Nephron (organoid): ENCODE measurements around the gene RIMS3.

Source experiments
- H3K27ac Mint-ChIP-seq, 3 experiments: 2 replicates each; pipeline ENCODE4 v1.8.0; 2020; ENCODE audit warnings: mixed read lengths in 3 of 3, mild to moderate bottlenecking in 2 of 3, moderate library complexity in 1 of 3
- H3K27me3 Mint-ChIP-seq: 2 replicates; pipeline ENCODE4 v1.8.0; 2021; ENCODE audit warnings: low read depth, mild to moderate bottlenecking, moderate library complexity, mixed read lengths
- H3K36me3 Mint-ChIP-seq: 2 replicates; pipeline ENCODE4 v1.8.0; 2020; ENCODE audit warnings: low read depth, mixed read lengths
- H3K4me1 Mint-ChIP-seq: 2 replicates; pipeline ENCODE4 v1.8.0; 2020; ENCODE audit warnings: mixed read lengths
- H3K4me3 Mint-ChIP-seq, 3 experiments: 2 replicates each; pipeline ENCODE4 v1.8.0; 2020; ENCODE audit warnings: mild to moderate bottlenecking in 3 of 3, mixed read lengths in 3 of 3, moderate library complexity in 2 of 3
- H3K9me3 Mint-ChIP-seq: 2 replicates; pipeline ENCODE4 v1.8.0; 2020; ENCODE audit warnings: mixed read lengths
- TF ChIP-seq, protein P1 (sequence below), 3 experiments: fragments of 200-600 bp; sonication (generic); IDR thresholded peaks; one replicate each; pipeline ENCODE4 v1.5.0; 2021; ENCODE audit warnings: antibody characterized with exemption in 3 of 3; ENCODE audit not compliant: unreplicated experiment in 3 of 3

RIMS3 gene

DNA sequence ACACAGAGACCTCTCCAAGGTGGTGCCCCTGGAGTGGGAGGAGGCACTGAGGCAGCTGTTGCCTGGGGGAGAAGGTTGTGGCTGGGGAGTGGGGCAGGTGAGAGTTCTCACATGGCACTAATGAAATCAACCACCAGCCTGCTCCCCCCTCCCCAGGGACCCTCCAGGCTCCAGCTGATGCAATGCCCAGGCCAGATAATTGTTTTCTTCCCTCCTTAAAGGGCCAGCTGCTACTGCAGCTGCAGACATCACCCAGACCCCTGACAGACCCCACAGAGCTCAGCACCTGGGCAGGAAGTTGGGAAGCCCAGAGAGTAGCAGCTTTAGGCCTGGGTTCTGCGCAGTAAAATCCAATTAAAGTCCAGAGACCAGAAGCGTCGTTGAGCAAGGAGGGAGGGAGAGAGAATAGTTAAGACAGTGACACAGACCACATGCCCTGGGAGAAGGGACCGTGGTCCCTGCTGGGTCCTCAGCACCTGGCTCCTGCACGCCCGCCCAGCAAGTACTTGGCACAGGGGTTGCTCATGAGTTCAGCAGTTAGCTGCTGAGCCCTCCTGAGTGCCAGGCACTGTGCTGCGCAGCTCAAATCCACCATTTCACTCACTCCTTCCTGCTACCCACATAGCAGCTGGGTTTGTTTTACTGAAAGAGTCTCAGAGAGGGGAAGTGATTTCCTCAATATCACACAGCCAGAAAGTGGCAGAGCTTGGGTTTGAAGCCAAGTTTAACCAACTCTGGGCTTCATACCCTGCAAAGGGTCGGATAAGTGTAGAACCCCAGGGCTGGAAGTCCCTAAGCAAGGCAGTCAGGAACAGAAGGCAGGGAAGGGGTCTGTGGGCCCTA lies 1.9 kb downstream of the RIMS3 start:
- peaks cover 19% of the 10 kb centered on the region for H3K27me3 Mint-ChIP-seq
- TF ChIP-seq, protein P1, sequence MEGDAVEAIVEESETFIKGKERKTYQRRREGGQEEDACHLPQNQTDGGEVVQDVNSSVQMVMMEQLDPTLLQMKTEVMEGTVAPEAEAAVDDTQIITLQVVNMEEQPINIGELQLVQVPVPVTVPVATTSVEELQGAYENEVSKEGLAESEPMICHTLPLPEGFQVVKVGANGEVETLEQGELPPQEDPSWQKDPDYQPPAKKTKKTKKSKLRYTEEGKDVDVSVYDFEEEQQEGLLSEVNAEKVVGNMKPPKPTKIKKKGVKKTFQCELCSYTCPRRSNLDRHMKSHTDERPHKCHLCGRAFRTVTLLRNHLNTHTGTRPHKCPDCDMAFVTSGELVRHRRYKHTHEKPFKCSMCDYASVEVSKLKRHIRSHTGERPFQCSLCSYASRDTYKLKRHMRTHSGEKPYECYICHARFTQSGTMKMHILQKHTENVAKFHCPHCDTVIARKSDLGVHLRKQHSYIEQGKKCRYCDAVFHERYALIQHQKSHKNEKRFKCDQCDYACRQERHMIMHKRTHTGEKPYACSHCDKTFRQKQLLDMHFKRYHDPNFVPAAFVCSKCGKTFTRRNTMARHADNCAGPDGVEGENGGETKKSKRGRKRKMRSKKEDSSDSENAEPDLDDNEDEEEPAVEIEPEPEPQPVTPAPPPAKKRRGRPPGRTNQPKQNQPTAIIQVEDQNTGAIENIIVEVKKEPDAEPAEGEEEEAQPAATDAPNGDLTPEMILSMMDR (IDR thresholded peaks at IDR 0.05; ENCODE audit: unreplicated experiment in 3 of 3): no peak
- no peaks in the 10 kb centered on the region for H3K36me3 Mint-ChIP-seq
- H3K9me3 Mint-ChIP-seq: no peaks in the 10 kb centered on the region
- peaks cover 13% of the 10 kb centered on the region for H3K4me1 Mint-ChIP-seq
- H3K27ac Mint-ChIP-seq: peak overlapping the region in 1 of 3 experiments; percentile 10
- H3K4me3 Mint-ChIP-seq: peak overlapping the region; percentile 62 to 68 (median 66)

DNA sequence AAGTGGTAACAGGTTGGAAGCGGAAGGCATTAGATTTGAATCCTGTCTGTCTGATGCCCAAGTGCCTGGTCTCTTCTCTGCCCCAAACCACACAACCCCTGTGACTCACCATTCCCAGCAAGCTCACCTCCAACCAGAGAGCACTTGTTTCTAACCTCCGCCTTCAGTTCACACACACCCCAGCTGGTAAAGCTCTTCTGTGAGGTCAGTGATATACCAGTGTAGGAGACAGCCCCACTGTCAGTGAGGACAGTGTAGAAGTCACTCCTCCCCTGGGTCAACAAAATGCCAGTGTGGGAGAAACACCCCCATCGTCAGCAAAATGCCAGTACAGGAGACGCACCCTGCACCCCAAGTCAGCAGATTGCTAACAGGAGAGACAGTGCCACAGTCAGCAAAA lies 2.6 kb downstream of the RIMS3 start:
- Mint-ChIP-seq H3K9me3 (no peaks in the 10 kb centered on the region), H3K4me1 (peaks cover 13% of the 10 kb centered on the region), H3K36me3 (no peaks in the 10 kb centered on the region), H3K27ac (peak overlapping the region in 1 of 3 experiments; percentile 1), H3K27me3 (peaks cover 18% of the 10 kb centered on the region), H3K4me3 (peak overlapping the region; percentile 33 to 68 (median 60))
- TF ChIP-seq, protein P1 (IDR thresholded peaks at IDR 0.05; ENCODE audit: unreplicated experiment in 3 of 3): no peak

DNA sequence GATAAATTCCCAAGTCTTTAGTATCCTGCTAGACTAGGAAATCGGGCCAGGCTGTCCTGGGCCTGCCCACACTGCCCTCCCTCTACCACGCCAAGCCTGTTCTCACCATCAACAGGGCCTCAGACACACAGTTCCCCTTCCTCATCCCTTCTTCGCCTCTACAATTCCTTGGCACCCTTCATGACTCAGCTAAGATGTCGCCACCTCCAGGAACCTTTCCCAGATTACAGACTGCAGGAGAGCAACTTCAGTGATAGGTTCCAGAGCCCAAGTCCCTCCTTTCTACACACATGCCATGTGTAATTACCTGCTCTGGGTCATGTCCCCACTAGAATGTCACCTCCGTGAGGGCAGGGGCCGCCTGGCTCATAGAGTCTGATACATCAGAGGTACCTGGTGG lies 3.3 kb downstream of the RIMS3 start:
- H3K4me1 Mint-ChIP-seq: peaks cover 13% of the 10 kb centered on the region
- TF ChIP-seq, protein P1 (IDR thresholded peaks at IDR 0.05; ENCODE audit: unreplicated experiment in 3 of 3): no peak
- H3K27me3 Mint-ChIP-seq: peaks cover 13% of the 10 kb centered on the region
- no peaks in the 10 kb centered on the region for H3K9me3 Mint-ChIP-seq
- no peak overlapping the region for H3K27ac Mint-ChIP-seq
- peak overlapping the region in 1 of 3 experiments; percentile 3 for H3K4me3 Mint-ChIP-seq
- no peaks in the 10 kb centered on the region for H3K36me3 Mint-ChIP-seq

DNA sequence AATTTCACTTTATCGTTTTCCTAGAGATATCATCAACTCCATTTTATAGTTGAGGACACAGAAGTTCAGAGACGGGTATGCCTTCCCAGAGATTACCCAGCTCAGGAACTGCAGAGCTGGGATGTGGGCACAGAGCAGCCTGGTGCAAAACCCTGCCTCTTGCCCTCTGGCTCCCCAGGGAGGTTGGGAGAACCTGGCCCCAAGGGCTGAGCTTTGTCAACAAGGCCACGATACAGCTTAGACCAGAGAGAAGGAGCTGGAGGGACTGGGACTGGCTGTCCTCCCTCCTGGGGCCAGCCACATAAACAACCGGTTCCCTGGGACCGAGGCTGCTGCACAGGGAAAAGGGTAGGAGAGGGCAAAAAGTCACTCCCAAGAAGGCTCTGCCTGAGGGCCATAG lies 3.8 kb downstream of the RIMS3 start:
- H3K4me3 Mint-ChIP-seq: no peak overlapping the region
- H3K4me1 Mint-ChIP-seq: peaks cover 13% of the 10 kb centered on the region

DNA sequence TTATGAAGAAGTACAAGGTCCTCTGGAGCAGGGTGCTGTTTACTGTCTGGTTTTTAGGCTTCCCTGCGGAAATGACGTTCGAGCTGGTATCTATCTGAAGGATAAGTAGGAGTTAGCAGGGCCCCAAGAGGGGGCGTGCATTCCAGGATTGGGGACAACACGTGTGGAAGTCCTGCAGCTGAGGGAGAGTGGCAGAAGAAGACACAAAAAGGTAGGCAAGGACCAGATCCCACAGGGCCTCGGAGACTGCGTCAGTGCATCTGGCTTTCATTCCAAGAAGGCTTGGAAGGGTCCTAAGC lies 5.9 kb downstream of the RIMS3 start:
- Mint-ChIP-seq H3K4me3 (no peak overlapping the region), H3K36me3 (no peaks in the 10 kb centered on the region), H3K4me1 (peaks cover 15% of the 10 kb centered on the region), H3K27ac (no peak overlapping the region), H3K27me3 (peaks cover 10% of the 10 kb centered on the region), H3K9me3 (no peaks in the 10 kb centered on the region)
- TF ChIP-seq, protein P1 (IDR thresholded peaks at IDR 0.05; ENCODE audit: unreplicated experiment in 3 of 3): no peak

More for the DNA sequence above, 3.8 kb downstream of the RIMS3 start:
- H3K27ac Mint-ChIP-seq: no peak overlapping the region
- no peaks in the 10 kb centered on the region for H3K9me3 Mint-ChIP-seq
- peaks cover 13% of the 10 kb centered on the region for H3K27me3 Mint-ChIP-seq
- TF ChIP-seq, protein P1 (IDR thresholded peaks at IDR 0.05; ENCODE audit: unreplicated experiment in 3 of 3): no peak
- H3K36me3 Mint-ChIP-seq: no peaks in the 10 kb centered on the region
